Hematopoietic multipotent progenitor cell treated with erythropoietin and hydrocortisone succinate and interleukin-3 and kit ligand, for 4 days (in vitro differentiated cells): ENCODE results near the gene RNASEH2A.

ENCODE experiments used
- DNase-seq: peaks from one replicate; pipeline ENCODE4 v3.0.0-alpha.2; 2015

RNASEH2A gene

DNA sequence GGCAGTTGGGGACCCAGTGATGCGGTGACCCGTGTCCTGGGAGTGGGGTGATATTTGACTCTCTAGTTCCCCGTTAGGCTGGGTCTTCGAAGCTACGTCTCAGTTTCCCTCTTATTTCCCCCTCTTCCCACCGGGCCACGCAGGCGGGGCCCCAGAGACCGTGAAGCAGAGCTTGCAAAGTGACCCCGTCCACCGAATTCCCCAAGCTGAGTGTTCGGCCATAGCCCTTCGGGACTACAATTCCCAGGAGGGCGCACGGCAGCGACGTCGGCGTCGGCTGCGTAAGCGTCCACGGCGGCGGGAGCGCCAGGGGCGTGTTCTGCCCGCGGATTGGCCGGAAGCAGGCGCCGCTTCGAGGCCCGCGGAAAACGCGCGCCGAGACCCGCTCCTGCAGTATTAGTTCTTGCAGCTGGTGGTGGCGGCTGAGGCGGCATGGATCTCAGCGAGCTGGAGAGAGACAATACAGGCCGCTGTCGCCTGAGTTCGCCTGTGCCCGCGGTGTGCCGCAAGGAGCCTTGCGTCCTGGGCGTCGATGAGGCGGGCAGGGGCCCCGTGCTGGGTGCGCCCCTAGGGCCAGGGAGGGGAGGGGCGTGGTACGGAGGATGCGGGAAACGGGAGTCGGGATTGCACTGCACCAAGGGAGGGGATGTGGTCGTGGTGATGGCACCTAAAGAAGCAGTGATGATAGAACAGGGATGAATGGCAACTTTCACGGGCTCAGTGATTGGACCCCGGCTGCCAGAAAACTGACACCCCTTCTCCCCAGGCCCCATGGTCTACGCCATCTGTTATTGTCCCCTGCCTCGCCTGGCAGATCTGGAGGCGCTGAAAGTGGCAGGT, at the start of gene RNASEH2A:
Gene RNASEH2A, plus strand, starts transcription at position 343 of the 840 bp plus-strand sequence. Its CDS starts 90 bp downstream, at position 433.
- peak; percentile 96 for DNase-seq

DNA sequence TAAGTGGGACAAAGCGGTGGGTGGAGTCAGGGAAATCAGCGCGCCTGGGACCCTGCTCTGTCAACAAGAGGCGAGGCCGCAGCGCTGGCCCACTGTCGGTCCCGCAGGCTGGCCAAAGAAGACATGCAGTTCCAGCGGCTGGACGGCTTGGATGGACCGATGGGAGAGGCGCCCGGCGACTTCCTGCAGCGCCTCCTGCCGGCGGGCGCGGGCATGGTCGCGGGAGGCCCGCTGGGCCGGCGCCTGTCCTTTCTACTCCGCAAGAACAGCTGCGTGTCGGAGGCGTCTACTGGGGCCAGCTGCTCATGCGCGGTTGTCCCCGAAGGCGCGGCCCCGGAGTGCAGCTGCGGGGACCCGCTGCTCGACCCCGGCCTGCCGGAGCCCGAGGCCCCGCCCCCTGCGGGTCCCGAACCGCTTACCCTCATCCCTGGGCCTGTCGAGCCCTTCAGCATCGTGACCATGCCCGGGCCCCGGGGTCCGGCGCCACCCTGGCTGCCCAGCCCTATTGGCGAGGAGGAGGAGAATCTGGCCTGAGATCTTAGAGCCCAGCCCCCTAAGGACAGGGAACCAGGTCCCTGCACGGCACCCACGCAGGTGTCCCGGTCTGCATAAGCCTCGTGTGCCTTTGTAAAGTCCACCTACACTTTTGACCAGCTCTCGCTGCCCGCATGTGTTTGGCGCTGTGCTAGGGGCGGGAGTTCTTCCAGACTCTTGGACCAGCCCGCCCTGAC, 48.7 kb upstream of the RNASEH2A start:
- peak; percentile 81 for DNase-seq

DNA sequence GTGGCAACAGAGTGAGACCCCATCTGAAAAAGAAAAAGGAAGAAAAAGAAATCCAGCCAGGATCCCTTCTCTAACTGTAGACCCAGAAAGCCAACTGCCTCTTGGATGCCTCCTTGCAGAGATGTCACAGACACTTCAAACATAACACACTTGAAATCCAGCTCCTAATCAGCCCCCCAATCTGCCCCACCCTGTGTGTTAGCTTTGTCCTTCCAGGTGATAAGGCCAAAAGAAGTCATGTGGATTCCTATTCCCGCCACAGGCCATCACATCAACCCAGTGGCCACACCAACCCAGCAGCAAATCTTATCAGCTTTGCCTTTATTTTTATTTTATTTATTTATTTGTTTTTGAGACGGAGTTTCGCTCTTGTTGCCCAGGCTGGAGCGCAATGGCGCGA, 46.7 kb upstream of the RNASEH2A start:
- no peak for DNase-seq

DNA sequence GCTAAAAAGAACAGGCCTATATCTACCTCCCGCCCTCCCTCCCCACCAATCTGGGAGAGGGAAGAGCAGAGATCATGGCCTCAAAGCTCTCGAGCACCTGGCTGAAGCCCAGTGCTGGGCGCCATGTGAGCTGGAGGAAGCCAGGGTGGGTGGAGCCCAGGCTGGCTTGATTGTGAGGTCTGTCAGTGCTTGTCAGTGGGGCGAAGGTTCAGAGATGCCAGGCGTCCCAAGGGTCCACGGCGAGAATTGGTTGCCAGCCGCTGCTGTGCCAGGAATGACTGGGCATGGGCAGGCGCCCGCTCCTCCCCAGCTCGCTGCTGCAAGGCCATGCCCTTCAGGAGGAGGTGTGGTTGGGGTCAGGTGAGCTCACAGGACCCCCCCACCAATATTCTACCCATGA, 43.3 kb upstream of the RNASEH2A start:
- no peak for DNase-seq

DNA sequence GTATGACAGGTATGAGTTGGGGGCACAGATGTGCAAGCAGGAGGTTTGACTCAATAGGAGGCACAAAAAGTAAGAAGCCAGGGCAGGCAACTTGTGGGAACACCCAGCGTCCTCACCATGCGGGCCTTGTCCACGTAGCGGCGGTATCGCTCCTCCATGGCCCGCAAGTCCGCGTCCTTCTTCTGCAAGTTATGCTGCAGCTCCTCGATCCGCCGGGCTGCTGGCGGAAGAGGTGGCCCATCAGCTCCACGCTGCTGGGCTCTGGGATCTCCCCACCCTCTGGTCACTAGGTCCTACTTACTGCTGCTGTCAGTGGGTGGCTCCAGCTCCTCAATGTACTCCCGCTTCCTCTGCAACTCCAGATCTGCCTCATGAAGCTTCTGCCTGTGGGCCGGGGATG, 41.7 kb upstream of the RNASEH2A start:
- DNase-seq = no peak

DNA sequence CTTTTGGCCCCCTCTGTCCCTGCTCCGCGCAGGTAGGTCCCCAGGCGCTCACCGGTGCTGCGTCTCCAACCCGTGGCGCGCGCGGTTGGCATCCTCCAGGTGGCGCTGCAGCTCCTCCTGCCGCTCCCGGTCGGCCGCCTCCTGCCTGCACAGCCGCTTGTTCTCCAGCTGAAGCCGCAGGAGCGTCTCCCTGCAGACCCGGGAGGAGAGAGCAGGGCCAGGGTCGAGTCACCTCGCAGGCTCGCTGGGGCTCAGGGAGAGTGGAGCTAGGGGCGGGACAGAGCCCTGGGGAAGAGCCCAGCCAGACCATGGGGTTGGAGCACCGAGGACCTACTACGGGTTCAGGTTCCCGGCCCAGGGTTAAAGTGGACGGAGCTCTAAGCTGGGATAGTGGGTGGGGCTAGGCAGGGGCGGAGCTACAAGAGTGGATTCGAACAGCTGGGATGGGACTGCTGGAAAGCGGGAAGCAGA, 40.3 kb upstream of the RNASEH2A start:
- no peak for DNase-seq

DNA sequence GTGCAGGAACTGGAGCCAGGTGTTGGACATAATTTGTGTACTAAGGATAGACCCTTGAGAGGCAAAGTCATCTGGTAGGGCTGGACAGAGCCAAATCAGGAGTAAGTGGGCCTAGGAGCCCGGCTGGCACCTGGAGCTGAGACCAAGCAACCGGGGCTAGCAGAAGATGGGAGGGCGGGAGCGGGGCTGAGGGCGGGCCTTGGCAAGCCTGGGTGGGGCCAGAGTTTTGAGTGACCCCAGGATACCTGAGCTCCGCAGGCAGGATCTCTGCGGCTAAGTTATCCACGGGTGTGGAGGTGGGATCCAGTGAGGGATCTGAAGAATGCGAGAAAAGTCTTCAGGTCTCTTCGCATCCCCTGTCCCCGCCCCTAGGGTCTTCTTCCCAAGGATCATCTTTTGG, 39.2 kb upstream of the RNASEH2A start:
- DNase-seq = no peak

DNA sequence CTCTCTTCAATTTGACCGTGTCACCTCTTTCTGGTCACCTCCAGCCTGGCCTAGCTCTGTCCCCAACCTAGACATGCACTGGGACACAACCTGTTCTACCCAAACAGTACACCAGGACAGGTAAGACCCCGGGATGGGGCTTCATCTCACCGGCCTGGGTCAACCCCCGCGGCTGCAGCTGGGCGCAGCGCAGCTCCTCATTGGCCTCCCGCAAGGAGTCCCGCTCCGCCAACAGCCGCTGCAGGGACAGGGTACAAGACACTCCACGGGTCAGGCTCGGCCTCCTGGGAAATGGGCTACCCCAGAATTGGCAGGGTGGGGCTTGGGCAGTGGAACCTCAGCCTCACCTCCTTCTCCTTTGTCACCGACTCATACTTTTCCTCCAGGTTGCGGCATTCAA, 38.7 kb upstream of the RNASEH2A start:
- no peak for DNase-seq

DNA sequence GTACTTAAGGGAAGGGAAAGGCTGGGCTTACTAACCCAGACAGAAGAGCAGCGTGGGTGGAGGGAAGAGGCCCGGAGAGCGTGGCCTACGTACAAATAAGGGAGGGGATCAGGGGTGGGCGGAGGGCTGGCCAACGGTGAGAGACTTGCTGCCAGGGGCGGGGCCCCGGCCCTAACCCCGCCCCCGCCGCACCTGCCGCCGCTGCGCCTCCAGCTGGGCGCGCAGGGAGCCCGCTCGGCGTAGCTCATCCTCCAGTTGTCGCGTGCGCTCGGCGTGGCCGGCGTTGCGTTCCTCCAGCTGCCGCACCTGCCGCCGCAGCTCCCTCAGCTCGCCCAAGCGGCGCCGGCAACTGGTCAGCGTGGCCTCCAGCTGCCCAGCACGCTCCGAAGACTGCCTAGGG, 36.7 kb upstream of the RNASEH2A start:
- peak; percentile 58 for DNase-seq

DNA sequence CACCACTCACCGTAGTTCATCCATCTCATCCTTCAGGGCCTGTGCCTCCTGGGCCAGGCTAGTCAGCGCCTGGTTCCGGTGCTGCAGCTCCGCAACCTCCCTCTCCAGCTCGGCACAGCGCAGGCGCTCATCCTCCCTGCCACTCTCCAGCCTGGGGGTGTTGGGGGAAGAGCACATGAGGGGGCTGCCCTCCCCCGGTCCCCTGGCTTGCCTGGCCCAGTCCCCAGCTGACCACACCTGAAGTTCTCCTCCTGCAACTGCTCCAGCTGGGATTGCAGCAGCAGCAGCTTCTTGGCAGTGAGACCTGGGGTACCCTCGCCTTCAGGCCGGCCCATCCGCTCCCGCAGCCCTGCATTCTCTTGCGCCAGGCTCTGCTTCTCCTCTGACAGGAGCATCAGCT, 35.5 kb upstream of the RNASEH2A start:
- no peak for DNase-seq

DNA sequence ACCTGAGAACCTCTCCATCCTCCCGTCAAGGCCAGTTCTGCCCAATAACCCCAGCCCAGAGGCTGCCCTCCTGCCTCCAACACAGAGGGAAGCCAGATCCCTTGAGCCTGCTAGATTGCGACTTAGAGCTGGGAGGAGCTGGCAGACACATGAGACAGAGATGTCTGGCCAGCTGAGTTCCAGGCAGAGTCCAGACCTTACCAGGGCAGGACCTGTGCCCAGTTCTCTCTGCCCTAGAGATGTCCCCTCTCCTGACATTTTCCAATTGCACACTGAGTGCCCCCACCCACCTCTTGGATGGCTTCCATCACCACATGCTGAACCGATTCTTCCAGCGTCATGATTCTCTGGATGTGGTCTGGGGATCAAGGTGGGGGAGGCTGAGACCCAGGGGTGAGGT, 34.1 kb upstream of the RNASEH2A start:
- no peak for DNase-seq

DNA sequence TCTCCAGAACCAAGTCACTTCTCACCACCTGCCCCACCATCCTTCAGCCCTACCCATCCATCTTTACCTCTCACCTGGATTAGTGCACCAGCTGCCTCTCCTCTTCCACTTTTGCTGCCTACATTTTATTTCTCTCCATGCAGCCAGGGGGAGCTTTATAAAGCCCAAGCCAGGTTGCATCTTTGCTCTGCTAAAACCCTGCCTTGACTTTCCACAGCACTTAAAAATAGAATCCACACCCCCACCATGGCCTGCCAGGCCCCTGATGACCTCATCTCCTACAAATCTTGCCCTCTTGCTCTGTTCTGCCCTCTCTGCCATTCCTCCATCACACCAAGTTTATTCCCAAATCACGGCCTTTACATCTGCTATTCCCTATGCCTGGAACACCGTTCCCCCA, 32.8 kb upstream of the RNASEH2A start:
- DNase-seq = peak; percentile 62

DNA sequence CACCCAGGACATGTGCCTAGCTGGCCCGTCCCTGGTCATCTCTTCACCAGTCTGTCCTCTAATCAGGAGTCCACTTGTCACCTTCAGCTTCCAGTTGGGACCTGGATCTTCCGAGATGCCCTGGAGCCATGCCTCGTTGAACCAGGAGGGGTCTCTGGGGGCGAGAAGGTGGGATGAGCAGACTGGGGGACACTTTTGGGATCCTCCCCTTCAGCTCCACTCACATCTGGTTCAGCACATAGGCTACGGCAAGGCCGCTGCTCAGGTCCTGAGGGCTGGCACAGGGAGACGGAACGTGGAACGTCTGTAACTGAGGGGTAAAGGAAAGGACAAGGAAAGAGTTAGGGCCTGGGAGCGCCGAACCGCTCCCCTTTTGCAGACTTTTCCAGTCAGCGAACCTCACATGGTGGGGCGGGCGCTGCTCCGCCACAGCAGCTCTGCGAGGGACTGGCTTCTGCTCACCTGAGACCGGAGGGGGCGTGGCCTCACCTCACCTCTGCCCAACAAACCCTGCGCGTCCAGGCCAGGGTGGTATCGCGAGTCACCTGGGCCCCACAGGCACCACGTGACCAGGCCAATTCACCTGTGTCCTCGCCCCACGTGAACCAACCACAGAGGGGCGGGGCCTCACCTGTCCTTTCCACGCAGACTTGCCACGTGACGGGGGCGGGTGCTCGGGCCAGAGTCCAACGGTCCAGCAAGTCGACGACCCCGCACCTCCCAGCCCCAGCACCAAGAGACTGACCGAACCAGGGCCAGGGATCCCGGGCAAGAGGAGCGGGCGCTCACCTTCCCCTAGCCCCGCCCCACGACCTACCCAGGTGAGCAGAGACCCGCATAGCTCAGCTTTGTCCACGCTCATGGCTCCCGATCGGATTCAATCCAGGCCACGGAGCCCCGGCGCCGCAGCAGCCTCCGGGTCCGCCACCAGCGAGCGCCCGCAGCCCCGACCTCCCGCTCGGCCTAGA, 31.5 kb upstream of the RNASEH2A start, which contains the start of gene HOOK2:
Gene HOOK2, minus strand, starts transcription at position 965 of the 968 bp plus-strand sequence. Its CDS starts 103 bp downstream, at position 862.
- no peak for DNase-seq

DNA sequence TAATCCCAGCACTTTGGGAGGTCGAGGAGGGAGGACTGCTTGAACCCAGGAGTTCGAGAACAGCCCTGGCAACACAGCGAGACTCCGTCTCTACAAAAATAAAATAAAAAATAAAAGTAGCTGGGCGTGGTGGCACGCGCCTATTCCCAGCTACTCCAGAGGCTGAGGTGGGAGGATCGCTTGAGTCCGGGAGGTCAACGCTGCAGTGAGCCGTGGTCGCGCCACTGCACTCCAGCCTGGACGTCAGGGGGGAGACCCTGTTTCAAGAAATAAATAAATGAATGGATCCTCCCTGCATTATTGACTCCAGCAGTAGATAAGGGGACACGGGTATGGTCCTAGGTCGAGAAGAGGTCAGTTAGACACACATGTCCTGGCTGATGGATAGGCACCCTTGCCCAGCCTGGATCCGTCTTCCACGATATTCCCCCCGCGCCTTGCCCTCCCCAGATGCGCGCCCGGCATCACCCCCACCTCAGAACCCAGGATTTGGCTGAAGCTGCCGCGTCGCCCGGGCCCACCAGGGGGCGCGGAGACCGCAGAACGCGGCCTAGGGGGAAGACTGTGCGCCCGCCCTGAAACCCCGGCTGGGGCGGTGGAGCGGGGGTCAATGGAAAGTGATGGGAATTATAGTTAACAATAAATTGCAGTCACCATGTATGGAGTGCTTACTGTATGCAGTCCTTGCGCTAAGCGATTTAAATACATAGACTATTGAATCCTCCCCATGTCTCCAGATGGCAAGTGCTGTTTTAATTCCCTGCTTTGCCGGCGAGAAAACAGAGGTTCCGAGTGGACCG, 29.0 kb upstream of the RNASEH2A start:
- peak; percentile 89 for DNase-seq

DNA sequence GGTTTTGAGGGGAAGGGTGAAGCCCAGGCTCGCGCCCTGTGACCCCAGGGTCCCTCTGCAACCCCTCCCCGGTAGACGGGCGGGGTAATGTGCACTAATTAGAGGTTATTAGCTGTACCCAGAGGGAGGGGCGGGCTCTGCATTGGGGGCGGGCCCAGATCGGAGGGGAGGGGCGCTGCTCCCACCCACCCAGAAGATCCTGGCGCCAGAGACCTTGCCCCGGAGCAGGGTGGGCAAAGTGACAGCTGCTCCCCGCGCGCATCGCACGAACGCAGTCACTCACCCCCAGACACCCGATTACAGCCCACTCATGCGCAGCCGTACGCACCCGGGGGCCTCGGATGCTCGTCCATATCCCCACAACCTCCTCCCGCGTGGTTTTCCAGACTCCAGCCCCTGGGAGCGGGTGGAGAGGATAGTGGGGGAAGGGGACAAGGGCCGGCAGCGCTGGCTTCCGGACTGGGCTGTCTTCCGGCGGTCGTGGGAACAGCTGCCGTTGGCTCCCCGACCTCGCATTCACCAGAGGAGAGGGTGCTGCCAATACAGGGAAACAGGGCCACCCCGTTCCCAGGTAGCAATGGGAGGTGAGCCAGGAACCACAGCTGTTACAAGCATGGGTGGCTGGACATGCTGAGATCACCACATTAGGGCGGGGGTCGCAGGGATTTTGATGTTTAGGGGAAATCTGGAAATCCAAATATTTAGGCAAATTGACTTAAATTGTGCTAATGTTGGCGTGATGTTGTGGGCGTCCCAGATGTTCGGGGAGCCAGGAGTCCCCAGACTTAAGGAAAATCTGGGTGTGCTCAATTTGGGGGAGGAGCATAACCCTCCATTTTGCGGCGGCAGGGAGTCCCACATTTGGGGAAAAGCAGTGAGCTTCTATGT, 28.1 kb upstream of the RNASEH2A start:
- peak; percentile 73 for DNase-seq

DNA sequence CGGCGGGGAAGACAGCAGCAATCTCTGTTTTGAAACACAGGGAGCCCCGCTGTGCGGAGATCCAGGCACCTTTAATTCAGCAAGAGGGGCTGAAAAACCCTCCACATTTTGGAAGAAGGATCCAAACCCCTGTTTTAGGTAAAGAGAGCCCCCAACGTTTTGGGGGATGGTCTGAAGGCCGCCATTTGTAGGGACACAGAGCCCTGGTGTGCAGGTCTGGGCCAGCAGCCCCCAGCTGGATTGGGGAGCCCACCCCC, 27.6 kb upstream of the RNASEH2A start:
- DNase-seq = no peak

DNA sequence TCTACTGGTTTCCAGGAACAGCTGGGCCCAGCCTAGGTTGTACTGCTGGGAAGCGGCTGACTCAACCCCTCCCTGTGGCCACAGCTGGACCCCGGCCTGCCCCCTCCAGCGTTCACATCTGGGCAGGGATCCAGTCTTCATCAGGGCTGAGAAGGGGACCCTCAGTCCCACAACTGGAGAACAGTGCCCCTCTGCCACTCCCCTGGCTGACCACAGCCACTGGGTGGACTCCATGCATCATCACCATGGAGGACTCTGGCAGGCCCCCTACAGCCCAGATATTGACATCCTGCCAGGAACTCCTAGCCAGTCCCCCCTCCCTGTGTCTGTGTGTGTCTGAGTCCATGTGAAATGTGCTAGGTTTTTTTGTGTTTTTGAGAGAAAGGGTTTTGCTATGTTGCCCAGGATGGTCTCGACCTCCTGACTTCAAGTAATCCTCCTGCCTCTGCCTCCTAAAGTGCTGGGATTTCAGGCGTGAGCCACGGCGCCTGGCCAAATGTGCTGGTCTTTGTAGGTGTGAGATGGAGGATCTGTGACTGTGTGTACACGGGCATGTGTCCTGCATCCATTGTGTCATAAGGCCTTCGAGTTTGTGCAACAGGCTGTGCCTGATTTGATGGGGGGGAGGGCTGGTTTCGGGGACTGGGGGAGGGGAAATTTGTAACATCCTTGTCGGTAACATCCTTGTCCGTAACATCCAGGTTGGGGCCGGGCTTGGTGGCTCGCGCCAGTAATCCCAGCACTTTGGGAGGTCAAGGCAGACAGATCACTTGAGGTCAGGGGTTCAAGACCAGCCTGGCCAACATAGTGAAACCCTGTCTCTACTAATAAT, 27.0 kb upstream of the RNASEH2A start:
- peak; percentile 72 for DNase-seq

DNA sequence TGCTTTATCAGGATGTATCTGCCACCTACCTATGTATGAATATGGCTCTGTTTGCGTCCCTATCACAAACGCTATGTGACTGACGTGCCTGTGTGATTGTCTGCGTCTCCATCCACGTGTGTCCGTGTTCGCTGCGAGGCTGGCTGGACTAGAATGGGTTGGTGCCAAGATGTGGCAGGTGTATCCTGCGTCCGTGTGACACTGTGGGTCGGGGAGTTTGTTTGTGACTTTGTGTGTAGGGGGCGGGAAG, 24.3 kb upstream of the RNASEH2A start:
- DNase-seq = no peak

DNA sequence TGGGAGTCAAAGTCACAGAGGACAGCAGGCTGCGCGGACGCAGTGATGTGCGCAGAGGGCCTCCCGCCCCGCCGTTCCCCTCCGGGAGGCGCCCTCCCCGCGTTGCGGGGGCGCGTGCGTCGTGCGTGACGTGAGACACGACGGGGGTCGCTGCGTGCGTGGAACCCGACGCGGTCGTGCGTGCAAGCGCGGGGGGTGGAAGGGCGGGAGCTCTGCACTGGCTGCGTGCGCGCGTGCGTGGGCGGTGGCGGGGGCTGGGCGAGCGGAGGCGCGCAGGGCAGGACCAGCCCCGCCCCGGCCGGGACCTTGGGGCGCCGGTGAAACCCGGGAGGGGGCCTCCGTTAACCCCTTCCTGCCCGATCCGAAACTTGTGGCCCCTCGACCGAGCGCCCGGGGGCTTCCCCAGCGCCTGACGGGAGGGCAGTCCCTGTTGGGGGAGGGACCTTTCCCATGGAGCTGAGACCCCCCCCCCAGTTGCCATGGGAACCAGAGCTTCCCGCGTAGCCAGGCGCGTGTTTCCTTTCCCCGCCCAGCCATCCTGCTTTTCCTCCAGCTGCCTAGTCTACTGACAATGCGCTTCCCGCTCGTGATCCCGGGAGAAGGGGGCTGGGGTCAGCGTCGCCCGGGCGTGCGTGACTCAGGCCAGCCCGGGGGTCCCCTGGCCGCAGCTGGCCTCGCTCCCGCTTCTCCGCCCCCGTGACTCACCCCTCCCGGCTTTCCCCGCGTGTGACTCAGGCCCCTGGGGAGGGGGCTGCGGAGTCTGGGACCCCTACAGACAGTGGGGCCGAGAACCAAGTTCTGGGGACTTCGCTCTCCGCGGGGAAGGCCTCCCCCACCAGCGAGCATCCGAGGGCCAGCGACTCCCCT, 23.7 kb upstream of the RNASEH2A start:
- DNase-seq = peak; percentile 88
